T47D (cell line): ENCODE measurements around the gene OSBPL9.
A peak's percentile ranks its signal among the peaks of the same experiment; 100 is the strongest.

Experiments
- DNase-seq, 2 experiments: peaks; one replicate each; pipeline versions ENCODE4 v3.0.0 to v3.0.0-alpha.2; 2011 to 2012; ENCODE audit warnings: low read depth in 1 of 2, low spot score in 1 of 2
- JUND ChIP-seq: IDR thresholded peaks from 2 replicates; pipeline ENCODE4 v1.6.1; 2012; ENCODE audit warnings: low read depth
- in situ Hi-C: cut with HindIII; loops from 2 replicates; pipeline ENCODE4 v1.10.0; 2016; ENCODE audit warnings: low sequenced_read_pairs, low pct_unique_long_range_greater_than_20kb

The OSBPL9 gene

GRCh38 chr1:51752073-51752948, 135.4 kb downstream of the OSBPL9 start:
- in situ Hi-C loops: no loop called here
- no peak for DNase-seq
- no peak for TF ChIP-seq JUND

GRCh38 chr1:51753969-51754368, 137.1 kb downstream of the OSBPL9 start:
- DNase-seq: no peak
- in situ Hi-C loops: no loop called here
- TF ChIP-seq JUND: no peak

GRCh38 chr1:51754666-51755065, 137.8 kb downstream of the OSBPL9 start:
- in situ Hi-C loops: no loop called here
- DNase-seq: no peak
- no peak for TF ChIP-seq JUND

GRCh38 chr1:51755437-51755836, 138.5 kb downstream of the OSBPL9 start:
- DNase-seq: no peak
- in situ Hi-C loops: no loop called here
- no peak for TF ChIP-seq JUND

- no peak for TF ChIP-seq JUND
- no peak for DNase-seq
- in situ Hi-C loops: no loop called here
Observed at GRCh38 chr1:51756290-51756689, 139.4 kb downstream of the OSBPL9 start.

- TF ChIP-seq JUND: no peak
- DNase-seq: no peak
- in situ Hi-C loops: no loop called here
Observed at GRCh38 chr1:51758310-51758709, 141.4 kb downstream of the OSBPL9 start.

- in situ Hi-C loops: no loop called here
- no peak for TF ChIP-seq JUND
- no peak for DNase-seq
Observed at GRCh38 chr1:51760872-51761271, 144.0 kb downstream of the OSBPL9 start.

- TF ChIP-seq JUND: no peak
- in situ Hi-C loops: no loop called here
- no peak for DNase-seq
Observed at GRCh38 chr1:51761351-51761750, 144.5 kb downstream of the OSBPL9 start.

- TF ChIP-seq JUND: no peak
- in situ Hi-C loops: no loop called here
- peak; percentile 9 to 64 for DNase-seq
Observed at GRCh38 chr1:51768971-51769588, 152.2 kb downstream of the OSBPL9 start.

- no peak for TF ChIP-seq JUND
- in situ Hi-C loops: no loop called here
- no peak for DNase-seq
Observed at GRCh38 chr1:51776408-51776807, 159.5 kb downstream of the OSBPL9 start.

GRCh38 chr1:51780927-51781326, 164.0 kb downstream of the OSBPL9 start:
- DNase-seq: no peak
- no peak for TF ChIP-seq JUND
- in situ Hi-C loops: no loop called here

- in situ Hi-C loops: no loop called here
- no peak for TF ChIP-seq JUND
- no peak for DNase-seq
Observed at GRCh38 chr1:51784997-51785421, 168.1 kb downstream of the OSBPL9 start.

- no peak for TF ChIP-seq JUND
- in situ Hi-C loops: no loop called here
- peak in 1 of 2 experiments; percentile 4 for DNase-seq
Observed at GRCh38 chr1:51788938-51789337, 172.0 kb downstream of the OSBPL9 start.
